Suppressor macrophage treated with lipopolysaccharide for 4 hours (primary cell): Measurements from ENCODE around the gene TBP.
"Not testable (repeated sequence)": the region's sequence is repeated elsewhere in the genome, so short reads cannot be mapped to it uniquely, and the experiment has no call there.

Source experiments
- DNase-seq: peaks from one replicate; pipeline ENCODE4 v3.0.0-alpha.2; 2020

TBP gene

GRCh38 chr6:170612256-170612804, 58.2 kb downstream of the TBP start:
- DNase-seq = not testable (repeated sequence)

- not testable (repeated sequence) for DNase-seq
Observed at GRCh38 chr6:170616020-170616554, 61.9 kb downstream of the TBP start.
